GM18870 (cell line): ENCODE results near the gene KLK3.
A peak's percentile ranks its signal among the peaks of the same experiment; 100 is the strongest.
"Not testable (repeated sequence)": the region's sequence is repeated elsewhere in the genome, so short reads cannot be mapped to it uniquely, and the experiment has no call there.

Experiments used
- ATAC-seq: cut with Tn5 transposase; IDR thresholded peaks from one replicate; pipeline ENCODE4 v1.9.1; 2021; ENCODE audit warnings: moderate library complexity; ENCODE audit not compliant: unreplicated experiment

The KLK3 gene

DNA sequence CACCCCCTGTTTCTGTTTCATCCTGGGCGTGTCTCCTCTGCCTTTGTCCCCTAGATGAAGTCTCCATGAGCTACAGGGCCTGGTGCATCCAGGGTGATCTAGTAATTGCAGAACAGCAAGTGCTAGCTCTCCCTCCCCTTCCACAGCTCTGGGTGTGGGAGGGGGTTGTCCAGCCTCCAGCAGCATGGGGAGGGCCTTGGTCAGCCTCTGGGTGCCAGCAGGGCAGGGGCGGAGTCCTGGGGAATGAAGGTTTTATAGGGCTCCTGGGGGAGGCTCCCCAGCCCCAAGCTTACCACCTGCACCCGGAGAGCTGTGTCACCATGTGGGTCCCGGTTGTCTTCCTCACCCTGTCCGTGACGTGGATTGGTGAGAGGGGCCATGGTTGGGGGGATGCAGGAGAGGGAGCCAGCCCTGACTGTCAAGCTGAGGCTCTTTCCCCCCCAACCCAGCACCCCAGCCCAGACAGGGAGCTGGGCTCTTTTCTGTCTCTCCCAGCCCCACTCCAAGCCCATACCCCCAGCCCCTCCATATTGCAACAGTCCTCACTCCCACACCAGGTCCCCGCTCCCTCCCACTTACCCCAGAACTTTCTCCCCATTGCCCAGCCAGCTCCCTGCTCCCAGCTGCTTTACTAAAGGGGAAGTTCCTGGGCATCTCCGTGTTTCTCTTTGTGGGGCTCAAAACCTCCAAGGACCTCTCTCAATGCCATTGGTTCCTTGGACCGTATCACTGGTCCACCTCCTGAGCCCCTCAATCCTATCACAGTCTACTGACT lies at the start of gene KLK3:
TSS of gene KLK3 (plus strand) at position 280 of the 775 bp plus-strand sequence. CDS start at position 321, 41 bp downstream.
- ATAC-seq = no peak

DNA sequence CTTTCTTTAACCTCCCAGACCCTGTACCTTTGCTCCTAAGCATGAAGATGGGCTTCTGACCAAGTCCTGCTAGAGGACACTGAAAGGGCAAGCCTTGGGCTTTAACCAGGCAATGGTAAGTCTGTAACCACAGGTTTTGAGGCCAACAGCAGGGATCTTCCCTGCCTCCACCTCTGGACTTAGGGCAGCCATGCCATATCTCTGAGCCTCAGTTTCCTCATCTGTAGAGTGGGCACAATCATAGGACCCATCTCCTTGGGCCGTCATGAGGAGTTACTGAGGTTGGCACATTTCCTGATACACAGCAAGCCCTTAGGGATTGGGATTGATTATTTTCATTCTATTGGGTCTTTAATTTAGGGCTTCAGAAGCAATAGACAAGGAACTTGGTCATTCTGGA lies 45.9 kb upstream of the KLK3 start:
- no peak for ATAC-seq

DNA sequence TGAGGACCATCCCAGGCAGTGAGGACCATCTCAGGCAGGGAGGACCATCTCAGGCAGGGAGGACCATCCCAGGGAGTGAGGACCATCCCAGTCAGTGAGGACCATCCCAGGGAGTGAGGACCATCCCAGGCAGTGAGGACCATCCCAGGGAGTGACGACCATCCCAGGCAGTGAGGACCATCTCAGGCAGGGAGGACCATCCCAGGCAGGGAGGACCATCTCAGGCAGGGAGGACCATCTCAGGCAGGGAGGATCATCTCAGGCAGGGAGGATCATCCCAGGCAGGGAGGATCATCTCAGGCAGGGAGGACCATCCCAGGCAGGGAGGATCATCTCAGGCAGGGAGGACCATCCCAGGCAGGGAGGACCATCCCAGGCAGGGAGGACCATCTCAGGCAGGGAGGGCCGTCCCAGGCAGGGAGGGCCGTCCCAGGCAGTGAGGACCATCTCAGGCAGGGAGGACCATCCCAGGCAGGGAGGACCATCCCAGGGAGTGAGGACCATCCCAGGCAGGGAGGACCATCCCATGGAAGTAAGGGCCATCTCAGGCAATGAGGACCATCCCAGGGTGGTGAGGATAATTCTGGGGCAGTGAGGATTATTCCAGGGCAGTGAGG lies 43.0 kb upstream of the KLK3 start:
- ATAC-seq = not testable (repeated sequence)

DNA sequence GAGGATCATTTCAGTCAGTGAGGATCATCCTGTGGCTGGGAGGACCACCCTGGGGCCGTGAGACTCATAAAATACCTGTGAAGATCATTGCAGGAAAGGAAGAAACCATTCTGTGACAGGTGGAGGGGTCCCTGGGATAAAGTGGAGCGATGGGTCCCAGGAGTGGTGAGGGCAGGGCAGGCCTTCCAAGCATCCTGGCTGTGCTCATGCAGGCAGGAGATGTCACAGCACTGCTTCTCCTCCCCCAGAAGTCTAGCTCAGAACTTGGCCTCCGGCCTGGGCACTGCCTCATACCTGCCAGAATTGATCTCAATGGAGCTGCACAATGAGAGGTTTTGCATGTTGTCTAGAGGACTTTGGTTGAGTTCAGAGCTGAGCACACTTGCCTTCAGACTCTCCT lies 42.2 kb upstream of the KLK3 start:
- no peak for ATAC-seq

DNA sequence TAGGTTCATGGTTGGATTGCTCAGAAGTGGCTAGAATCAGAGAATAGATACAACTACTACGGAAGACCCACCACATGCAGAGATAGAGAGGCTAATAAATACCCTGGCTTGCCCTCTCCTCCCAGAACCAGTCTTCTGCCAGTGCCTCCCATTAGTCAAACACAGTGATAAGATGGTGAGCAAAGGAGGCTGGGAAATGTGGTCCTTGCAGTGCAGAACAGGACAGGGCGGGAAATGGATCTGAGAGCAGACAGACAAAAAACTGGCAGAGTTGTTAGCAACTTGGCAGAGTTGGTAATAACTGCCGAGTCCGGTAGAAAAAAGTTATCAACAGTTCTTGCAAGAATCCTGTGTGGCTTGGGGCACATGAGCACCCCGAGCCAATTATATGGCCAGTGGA lies 39.8 kb upstream of the KLK3 start:
- no peak for ATAC-seq

DNA sequence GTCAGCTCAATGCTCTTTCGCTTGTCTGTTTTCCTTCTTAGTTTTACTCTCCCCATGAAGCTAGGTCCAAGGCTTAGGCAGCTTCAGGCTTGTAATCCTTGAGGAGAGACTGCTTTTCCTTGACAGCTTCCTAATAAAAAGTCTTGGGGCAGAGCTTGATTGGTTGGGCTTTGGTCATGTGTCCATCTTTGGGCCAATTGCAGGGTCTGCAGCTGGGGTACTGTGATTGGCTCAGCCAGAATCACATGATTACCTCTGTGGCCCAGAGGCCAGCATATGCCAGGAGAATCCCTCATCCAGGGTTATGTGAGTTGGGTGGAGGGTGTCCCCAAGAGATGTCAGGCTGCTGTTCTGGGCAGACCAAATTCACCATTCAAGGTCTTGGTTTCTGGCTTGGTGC lies 39.3 kb upstream of the KLK3 start:
- no peak for ATAC-seq

DNA sequence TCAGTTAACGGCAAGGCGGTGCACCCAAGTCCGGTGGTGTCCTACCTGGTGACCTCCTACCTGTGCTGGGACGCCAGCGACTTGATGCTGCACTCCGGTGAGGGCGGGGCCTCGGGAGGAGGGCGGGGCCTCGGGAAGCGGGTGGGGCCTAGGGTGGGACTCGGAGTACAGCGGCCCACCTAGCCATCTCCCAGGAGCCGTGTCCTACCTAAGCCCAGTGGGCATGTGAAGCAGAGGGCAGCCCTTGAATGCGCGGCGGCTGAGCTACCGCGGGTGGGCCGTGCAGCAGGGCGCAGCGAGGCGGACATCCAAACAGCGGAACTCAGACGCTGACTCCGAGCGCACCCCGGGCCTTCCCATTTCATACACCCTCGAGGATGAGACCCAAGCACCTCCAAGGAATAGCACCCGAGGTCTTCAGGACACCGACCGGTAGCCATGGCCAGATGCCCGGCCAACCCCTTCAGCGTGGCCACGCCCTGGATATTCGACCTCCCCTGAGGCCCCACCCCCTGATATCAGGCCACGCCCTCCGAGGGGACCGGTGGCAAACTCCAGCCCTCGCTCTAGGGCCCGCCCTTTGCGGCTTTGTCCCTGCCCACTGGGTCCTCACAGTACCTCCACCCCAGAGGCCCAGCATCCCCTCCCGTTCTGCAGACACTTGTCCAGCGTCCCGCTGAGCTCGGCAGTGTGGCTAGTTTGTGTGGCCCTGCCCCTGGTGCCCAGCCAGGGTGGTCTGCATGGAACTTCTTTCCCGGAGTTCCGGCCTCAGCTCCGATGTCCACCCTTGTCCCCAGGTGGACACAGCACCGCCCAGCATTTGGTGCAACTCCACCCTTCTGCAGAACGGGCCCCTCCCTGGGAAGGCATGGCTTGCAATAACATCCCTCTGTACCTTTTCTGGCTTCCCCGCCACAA lies 36.5 kb upstream of the KLK3 start:
- peak; percentile 38 for ATAC-seq

DNA sequence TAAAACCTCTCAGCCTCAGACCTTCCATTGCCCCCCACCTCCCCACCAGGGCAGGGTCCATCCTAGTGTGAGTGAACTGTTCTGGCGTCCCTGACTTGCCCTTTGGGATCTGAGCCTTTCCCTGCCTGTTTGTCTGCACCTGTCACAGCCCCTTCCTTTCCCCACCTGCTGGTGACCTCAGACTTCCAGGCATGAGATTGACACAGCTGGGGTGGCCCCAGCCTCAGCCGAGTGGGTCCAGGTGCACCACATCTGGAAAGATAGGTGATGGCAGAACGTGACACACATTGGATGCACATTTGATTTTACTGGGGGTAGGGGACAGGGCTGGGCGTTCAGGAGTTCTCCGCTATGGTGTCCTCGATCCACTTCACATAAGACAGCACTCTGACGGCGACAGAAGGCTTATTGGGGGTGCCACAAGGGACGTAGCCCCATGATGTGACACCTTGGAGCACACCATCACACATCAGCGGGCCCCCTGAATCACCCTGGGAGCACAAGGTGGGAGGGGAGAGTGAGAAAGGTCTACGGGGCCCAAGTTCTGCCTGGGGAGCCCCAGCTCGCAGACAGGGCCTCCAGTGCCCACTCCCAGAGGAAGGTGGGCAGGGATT lies 35.7 kb upstream of the KLK3 start:
- ATAC-seq = no peak

DNA sequence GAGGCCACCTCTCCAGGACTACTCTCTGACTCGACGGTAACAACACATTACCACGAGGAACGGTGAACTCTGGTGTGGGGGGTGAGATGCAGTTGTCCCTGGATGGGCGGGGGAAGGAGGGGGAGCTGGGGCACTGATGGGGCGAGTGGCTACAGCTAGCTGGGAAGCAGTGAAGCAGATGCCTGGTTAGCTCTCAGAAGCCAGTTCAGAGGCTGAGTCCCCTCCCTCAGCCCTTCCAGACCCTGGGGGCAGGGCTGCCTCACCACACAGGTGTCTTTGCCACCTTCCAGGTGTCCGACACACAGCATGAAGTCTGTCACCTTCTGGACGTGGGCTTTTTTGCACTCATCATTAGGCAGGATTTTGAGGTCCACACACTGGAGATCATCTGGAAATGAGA lies 35.1 kb upstream of the KLK3 start:
- ATAC-seq = no peak

DNA sequence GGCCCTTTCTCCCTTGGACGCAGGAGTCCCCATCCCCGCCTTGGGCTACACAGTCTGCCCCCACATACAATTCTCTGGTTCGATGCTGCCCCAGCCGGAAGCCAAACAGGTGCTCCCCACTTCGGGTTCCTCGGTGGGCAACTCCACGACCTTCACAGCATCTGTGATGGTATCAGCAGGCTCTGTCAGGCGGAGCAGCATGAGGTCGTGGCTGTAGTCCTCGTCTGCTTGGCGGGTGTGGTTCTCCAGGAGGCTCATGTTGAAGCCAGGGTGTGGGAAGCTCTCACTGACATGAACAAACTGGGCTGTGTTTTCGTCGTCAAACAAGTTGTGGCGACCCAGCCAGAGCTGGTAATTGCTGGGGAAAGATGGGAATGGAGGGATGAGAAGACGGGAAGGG lies 34.6 kb upstream of the KLK3 start:
- no peak for ATAC-seq

DNA sequence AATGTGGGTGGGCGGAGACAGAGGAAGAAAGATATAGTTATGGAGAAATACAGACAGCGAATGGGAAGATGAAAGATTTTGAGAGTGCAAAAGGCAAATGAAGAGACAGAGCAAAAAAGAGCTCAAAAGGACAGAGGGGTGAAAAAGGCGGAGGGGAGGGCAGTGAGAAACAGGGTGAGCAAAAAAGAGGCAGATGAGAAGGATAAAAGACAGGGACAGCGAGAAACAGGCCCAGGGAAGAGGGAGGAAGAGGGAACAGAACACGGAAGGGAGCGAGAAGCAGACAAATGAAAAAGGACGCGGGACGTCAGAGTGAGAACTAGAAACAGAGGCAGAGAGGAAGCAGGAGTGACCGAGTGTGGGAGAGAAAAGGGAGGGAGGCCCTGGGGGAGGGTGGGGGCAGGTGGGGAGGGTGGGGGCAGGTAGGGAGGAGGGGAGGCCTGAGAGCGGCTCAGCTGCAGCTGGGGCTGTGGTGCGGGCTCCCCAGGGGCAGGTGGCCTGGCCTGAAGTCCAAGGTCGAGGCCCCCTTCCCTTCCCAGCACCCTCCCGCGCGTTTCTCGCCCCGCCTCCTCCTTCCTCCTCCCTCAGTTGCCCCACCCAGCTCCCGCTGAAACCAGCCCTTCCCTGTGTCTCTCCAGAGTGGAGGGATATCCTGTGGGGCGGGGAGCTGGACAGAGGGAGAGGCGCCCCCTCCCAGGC lies 34.0 kb upstream of the KLK3 start:
- no peak for ATAC-seq

DNA sequence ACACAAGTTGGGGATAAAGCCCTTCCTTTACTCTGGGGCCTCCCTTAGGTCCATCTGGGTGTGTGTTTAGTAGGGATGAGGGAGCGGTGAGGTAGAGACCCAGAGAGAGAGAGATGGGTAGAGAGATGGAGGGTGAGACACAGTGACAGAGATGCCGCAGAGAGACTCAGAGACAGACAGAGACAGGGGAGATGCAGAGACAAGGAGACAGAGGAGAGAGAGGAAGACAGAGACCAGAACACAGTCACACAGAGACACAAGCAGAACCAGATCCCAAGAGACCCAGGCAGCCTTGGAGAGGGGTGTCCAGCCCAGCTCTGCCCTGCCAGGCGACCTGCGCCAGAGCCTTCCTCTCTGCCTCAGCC lies 33.5 kb upstream of the KLK3 start:
- ATAC-seq = no peak

DNA sequence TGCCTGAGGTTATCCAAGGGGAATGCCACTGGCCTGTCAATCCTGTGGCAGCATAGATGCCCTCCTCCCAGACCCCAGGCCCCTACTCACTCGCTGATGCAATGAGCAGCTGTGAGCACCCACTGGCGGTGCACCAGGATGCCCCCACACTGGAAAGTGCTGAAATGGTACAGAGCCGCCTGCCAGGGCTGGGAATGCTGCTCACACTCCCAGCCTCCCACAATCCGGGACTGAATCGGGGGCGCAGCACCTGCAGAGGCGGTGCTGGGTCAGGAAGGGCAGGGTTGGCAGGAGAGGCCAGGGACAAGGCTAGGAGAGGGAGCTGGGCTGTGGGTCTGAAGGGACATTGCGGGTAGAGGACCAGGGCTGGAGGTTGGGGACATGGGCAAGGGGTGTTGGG lies 33.1 kb upstream of the KLK3 start:
- ATAC-seq = no peak

DNA sequence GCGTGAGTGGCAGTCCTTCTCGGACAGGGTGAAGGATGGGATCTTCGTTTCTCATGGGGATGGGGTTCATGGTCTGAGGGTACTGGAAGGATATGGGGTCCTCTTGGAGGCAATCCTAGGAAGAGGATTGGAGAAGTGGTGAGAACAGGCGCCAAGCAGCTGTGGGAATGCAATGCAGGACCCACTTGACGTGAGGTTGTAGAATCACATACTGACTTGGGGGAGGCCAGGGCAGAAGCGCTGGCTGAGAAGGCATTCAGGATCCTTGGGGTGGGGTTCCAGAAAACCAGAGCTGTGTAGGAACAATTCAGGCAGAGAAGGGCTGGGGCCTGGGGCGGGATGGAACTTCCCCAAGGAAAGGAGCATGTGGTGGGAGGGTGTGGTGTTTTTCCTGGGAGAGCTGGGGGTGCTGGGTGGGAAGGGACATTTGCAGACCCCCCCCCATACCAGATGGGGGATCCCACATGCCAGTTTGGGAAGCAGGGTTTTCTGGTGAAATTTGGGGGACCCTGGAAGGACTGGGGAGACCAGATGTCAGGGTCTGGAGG lies 32.0 kb upstream of the KLK3 start:
- ATAC-seq = no peak

DNA sequence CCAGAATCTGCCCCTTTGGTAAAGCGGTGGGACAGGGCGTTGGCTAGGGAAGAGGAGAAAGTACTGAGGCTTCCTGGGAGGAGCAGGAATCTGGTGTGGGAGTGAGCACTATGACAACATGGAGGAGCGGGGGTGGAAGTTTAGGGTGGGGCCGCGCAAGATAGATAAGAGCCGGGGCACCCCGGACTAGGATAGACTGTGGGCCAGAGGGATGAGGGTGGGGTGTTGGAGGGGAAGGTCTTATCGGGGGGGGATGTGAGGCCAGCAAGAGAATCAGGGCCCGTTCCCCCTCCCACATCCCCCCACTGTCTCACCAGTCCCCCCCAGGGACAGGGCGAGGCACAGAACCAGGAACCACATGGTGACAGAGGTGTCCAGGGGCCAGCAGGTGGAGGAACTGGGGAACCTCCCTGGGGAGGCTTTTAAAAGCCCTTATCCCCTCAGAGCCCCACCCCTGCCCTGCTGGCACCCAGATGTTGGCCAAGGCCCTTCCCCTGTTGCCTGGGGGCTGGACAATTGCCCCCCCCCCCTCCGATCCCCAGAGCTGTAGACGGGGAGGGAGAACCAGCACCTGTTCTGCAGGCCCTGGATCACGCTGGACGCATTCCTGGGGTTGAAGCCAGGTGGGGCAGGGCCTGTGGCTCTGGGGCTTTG lies 31.2 kb upstream of the KLK3 start, which contains the start of gene KLK1:
TSS of gene KLK1 (minus strand) at position 399 of the 654 bp plus-strand sequence. CDS start at position 360, 39 bp downstream.
- no peak for ATAC-seq

DNA sequence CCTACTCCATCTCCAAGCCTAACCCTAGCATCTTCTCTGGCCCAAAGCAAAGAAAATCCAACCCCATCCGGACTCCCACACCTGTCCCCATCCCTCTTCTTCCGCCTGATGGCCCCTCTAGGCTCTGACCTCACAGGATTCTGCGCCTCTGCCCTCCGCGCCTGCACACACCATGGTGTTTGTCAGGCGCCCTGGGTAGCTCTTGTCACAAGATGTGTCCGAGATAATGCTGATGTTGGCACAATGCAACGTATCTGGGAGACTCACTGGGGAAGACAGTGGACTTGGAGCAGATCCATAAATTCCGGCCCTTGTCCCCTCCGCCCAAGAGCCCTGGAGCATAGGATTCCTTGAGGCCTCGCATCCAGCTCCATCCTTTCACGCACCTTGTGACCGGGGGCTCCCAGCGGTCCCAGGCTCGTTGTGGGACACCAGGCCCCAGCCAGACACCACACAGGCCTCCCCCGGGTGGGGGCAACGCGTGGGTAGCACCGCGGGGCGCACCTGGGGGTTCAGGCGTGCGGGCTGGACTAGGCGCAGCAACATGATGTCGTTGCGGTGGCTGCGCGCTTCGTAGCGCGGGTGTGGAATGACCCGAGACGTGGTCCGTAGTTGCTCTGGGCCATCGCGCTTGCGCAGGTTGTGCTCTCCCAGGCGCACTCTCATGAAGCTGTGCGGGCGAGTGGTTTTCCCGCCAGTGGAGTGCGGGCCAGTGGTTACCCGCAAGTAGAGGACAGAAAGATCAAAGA lies 28.0 kb upstream of the KLK3 start:
- no peak for ATAC-seq

DNA sequence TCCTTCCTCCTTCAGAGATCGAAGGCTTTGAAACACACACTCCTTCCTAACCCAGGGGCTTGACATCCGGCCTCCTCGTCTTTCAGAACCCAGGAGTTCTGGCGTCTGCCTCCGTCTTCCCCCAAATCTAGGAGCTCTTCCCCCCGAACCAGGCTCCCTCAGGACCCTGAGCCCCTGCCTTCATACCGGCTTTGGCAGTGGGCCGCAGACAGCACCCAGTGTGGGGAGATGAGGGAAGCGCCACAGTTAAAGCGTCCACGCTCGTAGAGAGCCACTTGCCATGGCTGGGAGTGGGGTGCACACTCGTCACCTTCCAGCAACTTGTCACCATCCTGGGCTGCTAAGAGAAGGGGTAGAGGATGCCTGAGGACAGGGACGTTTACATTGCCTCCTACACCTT lies 27.2 kb upstream of the KLK3 start:
- no peak for ATAC-seq

DNA sequence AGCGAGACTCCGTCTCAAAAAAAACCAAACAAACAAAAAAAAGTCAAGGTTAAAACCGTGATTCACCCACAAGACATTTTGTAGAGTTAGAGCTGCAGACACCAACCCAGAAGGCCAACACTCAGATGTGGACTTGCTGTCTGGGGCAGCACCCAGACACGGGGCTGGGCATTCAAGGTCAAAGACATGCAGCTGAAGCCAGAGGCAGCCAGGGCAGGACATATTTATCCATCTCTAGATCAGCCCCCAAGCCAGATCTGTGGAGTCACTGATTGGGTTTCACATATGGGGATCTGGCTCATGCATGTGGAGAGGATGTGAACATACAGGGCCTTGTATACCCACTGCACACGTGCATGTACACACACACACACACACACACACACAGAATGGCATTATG lies 24.9 kb upstream of the KLK3 start:
- ATAC-seq = no peak
